SK-N-MC (cell line): ENCODE results near the gene TACC3.

Experiments used
- EZH2 ChIP-seq: fragments of 200-600 bp; sonication (generic); IDR thresholded peaks from one replicate; pipeline ENCODE4 v1.6.1; 2017; ENCODE audit warnings: antibody characterized with exemption
- POLR2AphosphoS5 ChIP-seq: IDR thresholded peaks from 2 replicates; pipeline ENCODE4 v1.6.1; 2012; ENCODE audit warnings: mild to moderate bottlenecking, low read depth, low read length, borderline replicate concordance

- TF ChIP-seq POLR2AphosphoS5 (no peak), EZH2 (no peak)
Measured at GRCh38 chr4:1747603-1747967, 26.3 kb downstream of the TACC3 start.
